Natural killer cell (primary cell): Measurements from ENCODE around the gene IBA57. TPM values are rescaled to one million over a fixed set of nuclear protein-coding genes. Genes with fewer than 3 reads are reported as not detected.
A peak's percentile ranks its signal among the peaks of the same experiment; 100 is the strongest.

Source experiments
- ATAC-seq, 3 donors: fragments of 150-1000 bp in 2 of 3; fragments of 200-7000 bp in 1 of 3; cut with Tn5 transposase; 1 replicate in 1 of 3; 2 replicates in 2 of 3; pipeline ENCODE4 v1.10.0; 2021; ENCODE audit warnings: mild to moderate bottlenecking in 2 of 3, moderate library complexity in 2 of 3
- DNase-seq, 2 donors: peaks; one replicate each; pipeline versions ENCODE4 v3.0.0 to v3.0.0-alpha.2; 2013 to 2021; ENCODE audit warnings: mixed read lengths in 1 of 2
- H3K27ac ChIP-seq: one replicate; pipeline ENCODE4 v1.5.1; 2013; ENCODE audit warnings: mild to moderate bottlenecking, low read length
- H3K27me3 ChIP-seq: one replicate; pipeline ENCODE4 v1.6.1; 2013; ENCODE audit warnings: low read length; ENCODE audit not compliant: control insufficient read depth, insufficient read depth
- H3K36me3 ChIP-seq: one replicate; pipeline ENCODE4 v1.6.1; 2013; ENCODE audit warnings: low read length; ENCODE audit not compliant: control insufficient read depth, insufficient read depth
- H3K4me1 ChIP-seq: one replicate; pipeline ENCODE4 v1.6.1; 2013; ENCODE audit warnings: low read length; ENCODE audit not compliant: control insufficient read depth, insufficient read depth
- H3K4me3 ChIP-seq: one replicate; pipeline ENCODE4 v1.5.1; 2013; ENCODE audit warnings: low read length
- H3K9me3 ChIP-seq: one replicate; pipeline ENCODE4 v1.6.1; 2013; ENCODE audit warnings: low read length; ENCODE audit not compliant: control insufficient read depth, insufficient read depth
- H3K27ac Mint-ChIP-seq, 2 donors: one replicate each; pipeline ENCODE4 v1.8.0; 2022; ENCODE audit warnings: mild to moderate bottlenecking in 2 of 2, mixed read lengths in 2 of 2, moderate library complexity in 1 of 2
- H3K27me3 Mint-ChIP-seq, 2 donors: one replicate each; pipeline ENCODE4 v1.8.0; 2022; ENCODE audit warnings: low read depth in 2 of 2, mixed read lengths in 2 of 2
- H3K36me3 Mint-ChIP-seq: one replicate; pipeline ENCODE4 v1.8.0; 2022; ENCODE audit warnings: mixed read lengths
- H3K4me1 Mint-ChIP-seq, 2 donors: one replicate each; pipeline ENCODE4 v1.8.0; 2022; ENCODE audit warnings: mixed read lengths in 2 of 2
- H3K4me3 Mint-ChIP-seq: one replicate; pipeline ENCODE4 v1.8.0; 2022; ENCODE audit warnings: mild to moderate bottlenecking, moderate library complexity, mixed read lengths
- H3K9me3 Mint-ChIP-seq, 2 donors: one replicate each; pipeline ENCODE4 v1.8.0; 2022; ENCODE audit warnings: mixed read lengths in 2 of 2
- CTCF ChIP-seq: fragments of 200-600 bp; IDR thresholded peaks from one replicate; pipeline ENCODE4 v1.8.0; 2022; ENCODE audit warnings: antibody characterized with exemption
- WGBS: methylation state at CpG from one replicate; pipeline ENCODE4 v1.1.7; 2013; ENCODE audit warnings: missing lambda C conversion rate; ENCODE audit not compliant: insufficient coverage; 5-methylcytosine and 5-hydroxymethylcytosine counted together
- intact Hi-C: fragments of 100-400 bp; cut with micrococcal nuclease; formaldehyde crosslinking; loops from one replicate; pipeline ENCODE4 v1.14.2; 2022
- total RNA-seq, 4 donors: library from RNA; stranded (reverse); fragments of 120-200 nt in 1 of 4; gene quantifications; one replicate each; pipeline versions ENCODE4 v1.2.3 to v1.2.4, GENCODE V29; 2013 to 2022

The IBA57 gene
- total RNA-seq, 3 donors from 2014 or later (not counting 1 experiment from before 2014, with no cell fraction given): 13.3 to 14.1 (median 13.8) TPM

- no peak for TF ChIP-seq CTCF
- H3K4me1 ChIP-seq: peaks cover 3% of the 10 kb centered on the region
- H3K27ac ChIP-seq: no peak overlapping the region
- DNase-seq (no peak), ATAC-seq (no peak)
- peaks cover 0 to 11% of the 10 kb centered on the region in 2 donors for H3K4me1 Mint-ChIP-seq
- H3K9me3 Mint-ChIP-seq: no peaks in the 10 kb centered on the region
- no peak overlapping the region for H3K4me3 ChIP-seq
- H3K9me3 ChIP-seq: no peaks in the 10 kb centered on the region
- no peak overlapping the region for H3K4me3 Mint-ChIP-seq
- no peaks in the 10 kb centered on the region for H3K36me3 Mint-ChIP-seq
- H3K27ac Mint-ChIP-seq: no peak overlapping the region
- H3K36me3 ChIP-seq: no peaks in the 10 kb centered on the region
- WGBS: 85% methylated on average over 16 of the region's 16 CpGs
- intact Hi-C loops: no loop called here
- no peaks in the 10 kb centered on the region for H3K27me3 ChIP-seq
- H3K27me3 Mint-ChIP-seq: no peaks in the 10 kb centered on the region
Observed at GRCh38 chr1:228155596-228156514, 9.7 kb upstream of the IBA57 start.

- no peaks in the 10 kb centered on the region for H3K9me3 Mint-ChIP-seq
- ATAC-seq (no peak), DNase-seq (no peak)
- H3K4me1 Mint-ChIP-seq: peaks cover 0 to 11% of the 10 kb centered on the region in 2 donors
- Histone ChIP-seq H3K27ac (no peak overlapping the region), H3K9me3 (no peaks in the 10 kb centered on the region), H3K4me3 (no peak overlapping the region), H3K4me1 (peaks cover 3% of the 10 kb centered on the region), H3K36me3 (no peaks in the 10 kb centered on the region), H3K27me3 (no peaks in the 10 kb centered on the region)
- H3K27ac Mint-ChIP-seq: no peak overlapping the region
- TF ChIP-seq CTCF: no peak
- 23% methylated on average over 9 of the region's 9 CpGs for WGBS
- intact Hi-C loops: no loop called here
- H3K4me3 Mint-ChIP-seq: no peak overlapping the region
- H3K36me3 Mint-ChIP-seq: no peaks in the 10 kb centered on the region
- H3K27me3 Mint-ChIP-seq: no peaks in the 10 kb centered on the region
Observed at GRCh38 chr1:228156515-228156881, 9.1 kb upstream of the IBA57 start.

GRCh38 chr1:228156941-228157728 lies 8.5 kb upstream of the IBA57 start:
- DNase-seq (peak in 1 of 2 donors; percentile 60), ATAC-seq (peak in 2 of 3 donors; percentile 44 to 54)
- H3K27me3 Mint-ChIP-seq: no peaks in the 10 kb centered on the region
- H3K4me1 Mint-ChIP-seq: peaks cover 0 to 11% of the 10 kb centered on the region in 2 donors
- Histone ChIP-seq H3K27me3 (no peaks in the 10 kb centered on the region), H3K36me3 (no peaks in the 10 kb centered on the region), H3K4me1 (peaks cover 4% of the 10 kb centered on the region), H3K9me3 (no peaks in the 10 kb centered on the region), H3K4me3 (no peak overlapping the region), H3K27ac (no peak overlapping the region)
- H3K36me3 Mint-ChIP-seq: no peaks in the 10 kb centered on the region
- H3K9me3 Mint-ChIP-seq: no peaks in the 10 kb centered on the region
- TF ChIP-seq CTCF: no peak
- intact Hi-C loops: no loop called here
- 37% methylated on average over 24 of the region's 24 CpGs for WGBS
- no peak overlapping the region for H3K4me3 Mint-ChIP-seq
- H3K27ac Mint-ChIP-seq: no peak overlapping the region
